K562 (cell line): ENCODE data around the gene PMVK. TPM values are rescaled to one million over a fixed set of nuclear protein-coding genes. Genes with fewer than 3 reads are reported as not detected.

ENCODE experiments used
- ARNT ChIP-seq, 2 experiments: fragments of 450-650 bp; IDR thresholded peaks; 2 replicates each; pipeline ENCODE4 v1.6.1; 2016; ENCODE audit warnings: mild to moderate bottlenecking in 1 of 2
- CBX2 ChIP-seq: fragments of 200-600 bp; sonication (generic); IDR thresholded peaks from one replicate; pipeline ENCODE4 v1.6.1; 2012; ENCODE audit warnings: mild to moderate bottlenecking, low read length, inconsistent platforms; ENCODE audit not compliant: insufficient read depth, poor library complexity, severe bottlenecking
- CXXC5 ChIP-seq: fragments of 250-450 bp; sonication (Bioruptor Pico); IDR thresholded peaks from 2 replicates; pipeline ENCODE4 v1.8.0; 2022; ENCODE audit warnings: inconsistent platforms, mild to moderate bottlenecking, moderate library complexity
- E2F6 ChIP-seq, 2 experiments: IDR thresholded peaks; 2 replicates each; pipeline ENCODE4 v1.6.1; 2011; ENCODE audit warnings: borderline replicate concordance in 1 of 2, control low read depth in 1 of 2, low read depth in 1 of 2, low read length in 1 of 2, mild to moderate bottlenecking in 1 of 2, mixed read lengths in 1 of 2, moderate library complexity in 1 of 2; ENCODE audit not compliant: insufficient read depth in 1 of 2, insufficient read length in 1 of 2, poor library complexity in 1 of 2, severe bottlenecking in 1 of 2; ENCODE audit errors: extremely low read depth in 1 of 2
- EGR1 ChIP-seq: fragments of 450-650 bp; conservative IDR thresholded peaks from 2 replicates; pipeline ENCODE4 v1.6.1; 2017; ENCODE audit warnings: mild to moderate bottlenecking
- FOSL1 ChIP-seq: fragments of 200-800 bp; sonication (Bioruptor generic); conservative IDR thresholded peaks from 2 replicates; pipeline ENCODE4 v1.6.1; 2016; ENCODE audit warnings: missing genetic modification characterization, missing compliant biosample characterization
- HLTF ChIP-seq: fragments of 450-650 bp; IDR thresholded peaks from 2 replicates; pipeline ENCODE4 v1.6.1; 2016
- HMBOX1 ChIP-seq: sonication (generic); IDR thresholded peaks from 2 replicates; pipeline ENCODE4 v1.6.1; 2016
- HNRNPH1 ChIP-seq: fragments of 200-400 bp; formaldehyde crosslinking; optimal IDR thresholded peaks from 2 replicates; pipeline ENCODE3; 2017; ENCODE audit warnings: low read depth, mild to moderate bottlenecking, low read length, moderate library complexity
- KDM4B ChIP-seq, 2 experiments: fragments of 450-650 bp in 1 of 2; sonication (generic) in 1 of 2; IDR thresholded peaks; 2 replicates each; pipeline ENCODE4 v1.6.1; 2016 to 2017; ENCODE audit warnings: borderline replicate concordance in 2 of 2, antibody characterized with exemption in 1 of 2, low read depth in 1 of 2, mild to moderate bottlenecking in 1 of 2
- NFIC ChIP-seq: fragments of 450-650 bp; IDR thresholded peaks from 2 replicates; pipeline ENCODE4 v1.6.1; 2017; ENCODE audit warnings: mild to moderate bottlenecking, inconsistent platforms
- NR2F6 ChIP-seq: fragments of 450-650 bp; formaldehyde crosslinking; IDR thresholded peaks from 2 replicates; pipeline ENCODE4 v1.4.0; 2020; ENCODE audit warnings: mild to moderate bottlenecking
- NRF1 ChIP-seq, 2 experiments: fragments of 450-650 bp; IDR thresholded peaks in 1 of 2; conservative IDR thresholded peaks in 1 of 2; 2 replicates each; pipeline ENCODE4 v1.6.1; 2014; ENCODE audit warnings: mild to moderate bottlenecking in 2 of 2
- POLR3A ChIP-seq: IDR thresholded peaks from 2 replicates; pipeline ENCODE4 v1.6.1; 2011; ENCODE audit warnings: borderline replicate concordance, mild to moderate bottlenecking, moderate library complexity; ENCODE audit not compliant: insufficient read length, insufficient read depth; ENCODE audit errors: extremely low read depth
- PRPF4 ChIP-seq: fragments of 200-400 bp; formaldehyde crosslinking; IDR thresholded peaks from one replicate; pipeline ENCODE4 v1.6.1; 2017; ENCODE audit warnings: low read length, low read depth, mild to moderate bottlenecking; ENCODE audit not compliant: insufficient read depth, poor library complexity, severe bottlenecking
- SMAD4 ChIP-seq: fragments of 250-450 bp; sonication (Bioruptor Pico); conservative IDR thresholded peaks from 2 replicates; pipeline ENCODE4 v1.8.0; 2021; ENCODE audit warnings: inconsistent platforms, mild to moderate bottlenecking, moderate library complexity
- SRSF1 ChIP-seq: fragments of 200-400 bp; formaldehyde crosslinking; IDR thresholded peaks from 2 replicates; pipeline ENCODE4 v1.6.1; 2017; ENCODE audit warnings: mild to moderate bottlenecking, low read depth, low read length, moderate library complexity
- ZBTB2 ChIP-seq: fragments of 450-650 bp; IDR thresholded peaks from 2 replicates; pipeline ENCODE4 v1.6.1; 2016; ENCODE audit warnings: antibody characterized with exemption
- ZNF140 ChIP-seq: fragments of 250-450 bp; sonication (Bioruptor Pico); IDR thresholded peaks from 2 replicates; pipeline ENCODE4 v1.8.0; 2021; ENCODE audit warnings: moderate library complexity, mild to moderate bottlenecking, inconsistent platforms
- ZNF395 ChIP-seq: fragments of 200-800 bp; sonication (Bioruptor generic); IDR thresholded peaks from 2 replicates; pipeline ENCODE4 v1.6.1; 2017; ENCODE audit warnings: missing genetic modification characterization, missing compliant biosample characterization
- ZNF644 ChIP-seq: fragments of 200-800 bp; sonication (Bioruptor generic); IDR thresholded peaks from 2 replicates; pipeline ENCODE4 v1.6.1; 2016; ENCODE audit warnings: low read depth, missing genetic modification characterization, missing compliant biosample characterization
- polyA plus RNA-seq, 8 experiments: library from polyadenylated mRNA; depleted of rRNA in 4 of 8; stranded (reverse) in 5 of 8; unstranded in 3 of 8; fragments of >200 nt; fragmentation: Nextera tagmentation in 2 of 8; fragmentation: Illumina TruSeq in 1 of 8; extraction: Ambion mirVana in 2 of 8; extraction: Trizol in 1 of 8; gene quantifications; 2 replicates each; pipeline versions ENCODE4 v1.2.1 to v1.2.3, GENCODE V29; 2011 to 2014; ENCODE audit warnings: inconsistent platforms in 1 of 8, missing spikeins in 1 of 8
- total RNA-seq, 7 experiments: library from RNA; depleted of rRNA in 6 of 7; stranded (reverse); fragments of >200 nt in 6 of 7; fragmentation: Illumina TruSeq in 2 of 7; extraction: Trizol in 2 of 7; gene quantifications; 2 replicates each; pipeline versions ENCODE4 v1.2.1 to v1.2.3, GENCODE V29; 2011 to 2021; ENCODE audit warnings: low replicate concordance in 1 of 7

The PMVK gene
- total and polyA plus RNA-seq, 9 of the 15 experiments (the other 6 are each of a cell fraction or from before 2014, with no cell fraction given): 1.1 to 15.3 (median 6.3) TPM

GRCh38 chr1:154883919-154884868 is 52.3 kb downstream of the PMVK start (continued):
- TF ChIP-seq ZNF395 (peak; percentile 52; the same call in 1 of the 2 replicates), SMAD4 (CRISPR knock-in tag) (peak; percentile 74), CXXC5 (CRISPR knock-in tag) (peak; percentile 64), HMBOX1 (no peak), EGR1 (no peak), ZNF140 (no peak), NRF1 (conservative IDR thresholded peaks at IDR 0.05 in 1 of 2, IDR thresholded peaks at IDR 0.05 in 1 of 2) (0 out of 4 replicates have a peak, but pooled peaks of 1 of the 2 experiments have one; percentile 14), POLR3A (no peak), ZNF644 (tag) (peak; percentile 72; the same call in 1 of the 2 replicates), PRPF4 (no peak), E2F6 (IDR thresholded peaks at IDR 0.05; ENCODE audit: borderline replicate concordance in 1 of 2, extremely low read depth in 1 of 2, insufficient read depth in 1 of 2, insufficient read length in 1 of 2, low read depth in 1 of 2, low read length in 1 of 2, poor library complexity in 1 of 2, severe bottlenecking in 1 of 2) (peak in 1 of 2 experiments; percentile 41), ZBTB2 (peak; percentile 39; the same call in 1 of the 2 replicates), ARNT (IDR thresholded peaks at IDR 0.05) (peak; percentile 47 to 71; a peak in 1 of 4 replicates), CBX2 (no peak), FOSL1 (tag) (peak; percentile 39; the same call in 1 of the 2 replicates), HLTF (0 out of 2 replicates have a peak, but pooled peaks have one; percentile 66), HNRNPH1 (no peak), SRSF1 (no peak), NFIC (peak; percentile 73), NR2F6 (CRISPR knock-in tag) (no peak), KDM4B (IDR thresholded peaks at IDR 0.05; ENCODE audit: borderline replicate concordance in 2 of 2, low read depth in 1 of 2) (no peak)
